Endothelial cell (in vitro differentiated cells): ENCODE data around the gene CDK14. TPM values are rescaled to one million over a fixed set of nuclear protein-coding genes. Genes with fewer than 3 reads are reported as not detected.

ENCODE experiments used
- DNase-seq: peaks from one replicate; pipeline ENCODE4 v3.0.0; 2021; ENCODE audit warnings: low spot score
- H3K27ac Mint-ChIP-seq: one replicate; pipeline ENCODE4 v1.8.0; 2021; ENCODE audit warnings: mixed read lengths, inconsistent platforms; ENCODE audit not compliant: unreplicated experiment
- H3K27me3 Mint-ChIP-seq: one replicate; pipeline ENCODE4 v1.8.0; 2021; ENCODE audit warnings: mild to moderate bottlenecking, moderate library complexity, mixed read lengths, inconsistent platforms; ENCODE audit not compliant: unreplicated experiment
- H3K36me3 Mint-ChIP-seq: one replicate; pipeline ENCODE4 v1.8.0; 2021; ENCODE audit warnings: mild to moderate bottlenecking, low read depth, mixed read lengths, inconsistent platforms; ENCODE audit not compliant: unreplicated experiment
- H3K4me1 Mint-ChIP-seq: one replicate; pipeline ENCODE4 v1.8.0; 2021; ENCODE audit warnings: mild to moderate bottlenecking, mixed read lengths, inconsistent platforms; ENCODE audit not compliant: unreplicated experiment
- H3K4me3 Mint-ChIP-seq: one replicate; pipeline ENCODE4 v1.8.0; 2021; ENCODE audit warnings: mild to moderate bottlenecking, mixed read lengths, inconsistent platforms; ENCODE audit not compliant: unreplicated experiment
- H3K9me3 Mint-ChIP-seq: one replicate; pipeline ENCODE4 v1.8.0; 2021; ENCODE audit warnings: mixed read lengths, inconsistent platforms; ENCODE audit not compliant: unreplicated experiment
- total RNA-seq: library from RNA; stranded (reverse); fragmentation: NEBNext Ultra II Directional; extraction: Animal tissue kit (Norgen Biotek cat#: 25700); gene quantifications from one replicate; pipeline ENCODE4 v1.2.1, GENCODE V29; 2021; ENCODE audit not compliant: unreplicated experiment
- TF ChIP-seq, protein P1 (sequence below): fragments of 200-600 bp; sonication (generic); IDR thresholded peaks from one replicate; pipeline ENCODE4 v1.5.0; 2021; ENCODE audit warnings: antibody characterized with exemption; ENCODE audit not compliant: unreplicated experiment

Gene CDK14
- total RNA-seq, 1 donor from 2014 or later = 30.2 TPM

GRCh38 chr7:91191771-91192170 is 595.6 kb downstream of the CDK14 start:
- Mint-ChIP-seq H3K4me3 (no peak overlapping the region), H3K27me3 (peaks cover 4% of the 10 kb centered on the region), H3K4me1 (no peaks in the 10 kb centered on the region), H3K27ac (no peak overlapping the region), H3K9me3 (no peaks in the 10 kb centered on the region), H3K36me3 (no peaks in the 10 kb centered on the region)
- DNase-seq = no peak
- TF ChIP-seq, protein P1, sequence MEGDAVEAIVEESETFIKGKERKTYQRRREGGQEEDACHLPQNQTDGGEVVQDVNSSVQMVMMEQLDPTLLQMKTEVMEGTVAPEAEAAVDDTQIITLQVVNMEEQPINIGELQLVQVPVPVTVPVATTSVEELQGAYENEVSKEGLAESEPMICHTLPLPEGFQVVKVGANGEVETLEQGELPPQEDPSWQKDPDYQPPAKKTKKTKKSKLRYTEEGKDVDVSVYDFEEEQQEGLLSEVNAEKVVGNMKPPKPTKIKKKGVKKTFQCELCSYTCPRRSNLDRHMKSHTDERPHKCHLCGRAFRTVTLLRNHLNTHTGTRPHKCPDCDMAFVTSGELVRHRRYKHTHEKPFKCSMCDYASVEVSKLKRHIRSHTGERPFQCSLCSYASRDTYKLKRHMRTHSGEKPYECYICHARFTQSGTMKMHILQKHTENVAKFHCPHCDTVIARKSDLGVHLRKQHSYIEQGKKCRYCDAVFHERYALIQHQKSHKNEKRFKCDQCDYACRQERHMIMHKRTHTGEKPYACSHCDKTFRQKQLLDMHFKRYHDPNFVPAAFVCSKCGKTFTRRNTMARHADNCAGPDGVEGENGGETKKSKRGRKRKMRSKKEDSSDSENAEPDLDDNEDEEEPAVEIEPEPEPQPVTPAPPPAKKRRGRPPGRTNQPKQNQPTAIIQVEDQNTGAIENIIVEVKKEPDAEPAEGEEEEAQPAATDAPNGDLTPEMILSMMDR = no peak

DNA sequence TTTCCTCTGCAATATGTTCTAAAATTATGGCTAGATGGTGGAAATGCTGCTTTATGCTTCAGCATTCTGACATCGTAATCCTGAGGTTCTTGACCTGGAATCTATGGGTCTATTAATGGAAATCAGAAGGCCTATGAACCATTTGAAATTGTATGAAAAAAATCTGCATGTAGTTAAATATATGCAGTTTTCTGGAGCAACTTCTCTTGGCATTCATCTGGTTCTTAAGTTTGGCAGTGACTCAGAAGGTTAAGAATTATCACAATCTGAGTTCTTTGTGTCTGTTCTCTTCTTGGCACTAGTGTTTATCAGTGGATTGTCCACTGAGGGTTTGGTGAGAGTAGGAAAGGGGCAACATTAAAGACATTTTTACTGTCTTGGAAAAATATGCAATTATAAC is 597.0 kb downstream of the CDK14 start:
- Mint-ChIP-seq H3K27ac (no peak overlapping the region), H3K36me3 (no peaks in the 10 kb centered on the region), H3K4me1 (no peaks in the 10 kb centered on the region), H3K4me3 (no peak overlapping the region), H3K9me3 (no peaks in the 10 kb centered on the region), H3K27me3 (peaks cover 4% of the 10 kb centered on the region)
- TF ChIP-seq, protein P1 = no peak
- no peak for DNase-seq

GRCh38 chr7:91194841-91195240 is 598.7 kb downstream of the CDK14 start:
- Mint-ChIP-seq H3K27me3 (peaks cover 4% of the 10 kb centered on the region), H3K27ac (no peak overlapping the region), H3K9me3 (no peaks in the 10 kb centered on the region), H3K4me1 (peaks cover 5% of the 10 kb centered on the region), H3K36me3 (no peaks in the 10 kb centered on the region), H3K4me3 (no peak overlapping the region)
- TF ChIP-seq, protein P1 = no peak
- DNase-seq = no peak

DNA sequence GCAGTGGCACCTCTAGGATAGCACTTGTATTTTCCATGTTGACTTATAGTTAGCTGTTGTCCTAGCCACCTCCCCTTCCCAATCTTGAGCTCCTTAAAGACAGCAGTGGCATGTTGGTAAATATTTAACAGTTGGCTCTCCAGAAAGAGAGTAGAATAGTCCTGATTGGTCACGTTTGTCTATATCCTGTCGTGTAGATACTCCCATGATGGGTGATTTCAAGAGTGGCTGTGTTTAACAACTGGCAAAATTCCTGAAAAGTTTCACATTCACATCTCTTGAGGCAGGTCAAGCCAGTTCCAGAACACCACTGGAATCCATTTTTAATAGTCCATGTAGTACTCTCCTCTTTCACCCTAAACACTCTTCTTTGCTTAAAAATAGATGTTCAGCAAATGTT is 599.9 kb downstream of the CDK14 start:
- H3K9me3 Mint-ChIP-seq = no peaks in the 10 kb centered on the region
- TF ChIP-seq, protein P1 = no peak
- no peaks in the 10 kb centered on the region for H3K36me3 Mint-ChIP-seq
- no peak for DNase-seq
- H3K4me1 Mint-ChIP-seq = peaks cover 13% of the 10 kb centered on the region
- H3K4me3 Mint-ChIP-seq = no peak overlapping the region
- H3K27ac Mint-ChIP-seq = no peak overlapping the region
- H3K27me3 Mint-ChIP-seq = peaks cover 4% of the 10 kb centered on the region

- Mint-ChIP-seq H3K36me3 (no peaks in the 10 kb centered on the region), H3K9me3 (no peaks in the 10 kb centered on the region), H3K4me3 (no peak overlapping the region), H3K27me3 (peaks cover 2% of the 10 kb centered on the region), H3K4me1 (peaks cover 22% of the 10 kb centered on the region), H3K27ac (no peak overlapping the region)
- DNase-seq = no peak
- TF ChIP-seq, protein P1 = no peak
Measured at GRCh38 chr7:91198371-91198770, 602.2 kb downstream of the CDK14 start.
